NCI-H774 (cell line): ENCODE results near the gene DUSP5.

Experiments
- DNase-seq: peaks from one replicate; lab custom pipeline; 2025; lab: John Stamatoyannopoulos, UW

DUSP5 gene

GRCh38 chr10:110480387-110480786 lies 17.3 kb upstream of the DUSP5 start:
- DNase-seq = no peak

GRCh38 chr10:110481919-110482318 lies 15.8 kb upstream of the DUSP5 start:
- DNase-seq = no peak

DNA sequence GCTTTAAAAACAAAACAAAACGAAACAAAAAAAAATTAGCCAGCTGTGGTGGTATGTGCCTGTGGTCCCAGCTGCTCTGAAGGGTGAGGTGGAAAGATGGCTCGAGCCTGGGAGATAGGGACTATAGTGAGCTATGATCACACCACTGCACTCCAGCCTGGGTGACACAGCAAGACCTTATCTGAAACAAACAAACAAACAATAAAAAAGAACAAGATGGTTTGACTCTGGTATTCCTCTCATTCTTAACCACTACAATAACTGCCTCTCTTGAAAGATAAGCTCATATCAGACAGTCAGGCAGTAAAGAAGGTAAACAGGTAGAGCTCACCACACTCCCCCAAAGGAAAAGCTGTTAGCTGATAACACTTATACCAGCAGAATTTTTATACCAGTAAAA lies 14.1 kb upstream of the DUSP5 start:
- DNase-seq = no peak

- DNase-seq = no peak
Observed at GRCh38 chr10:110485541-110485940, 12.2 kb upstream of the DUSP5 start.

- DNase-seq = no peak
Observed at GRCh38 chr10:110486680-110487410, 10.9 kb upstream of the DUSP5 start.

- DNase-seq = no peak
Observed at GRCh38 chr10:110487411-110488331, 10.0 kb upstream of the DUSP5 start.

DNA sequence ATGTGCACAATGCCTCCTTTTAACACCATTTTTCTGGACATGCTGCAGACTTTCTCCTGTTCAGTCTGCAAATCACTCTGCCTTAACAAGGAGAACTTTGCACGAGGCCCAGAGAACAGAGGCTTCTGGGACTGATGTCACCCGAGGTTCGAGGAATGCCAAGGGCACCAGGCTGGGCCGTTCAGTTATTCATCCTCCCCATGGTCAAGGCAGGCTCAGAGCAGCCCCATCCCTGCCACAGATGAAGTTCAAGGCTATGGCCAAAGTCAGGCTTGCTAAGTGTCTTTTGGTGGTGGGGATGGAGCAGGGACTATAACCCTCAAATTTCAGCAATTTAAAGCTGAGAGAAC lies 9.4 kb upstream of the DUSP5 start:
- no peak for DNase-seq

GRCh38 chr10:110488940-110489339 lies 8.8 kb upstream of the DUSP5 start:
- DNase-seq = no peak

DNA sequence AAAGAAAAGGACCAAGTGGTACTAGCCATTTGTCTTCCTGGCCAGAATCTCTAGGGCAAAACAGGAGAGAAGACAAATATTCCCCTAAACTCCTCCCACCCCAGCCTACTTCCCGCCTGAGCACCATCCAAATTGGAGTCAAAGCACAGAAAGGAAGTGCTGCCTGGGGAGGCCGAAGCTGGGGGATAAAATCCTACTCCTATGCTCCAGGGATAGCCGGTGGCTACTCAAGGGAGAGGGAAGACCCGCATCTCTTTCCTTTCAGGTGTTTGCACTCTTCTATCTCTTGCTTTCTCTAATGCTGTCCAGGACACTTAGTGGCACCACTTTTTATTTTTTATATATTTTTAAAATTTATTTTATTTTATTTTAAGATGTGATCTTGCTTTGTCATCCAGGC lies 7.1 kb upstream of the DUSP5 start:
- DNase-seq = no peak

DNA sequence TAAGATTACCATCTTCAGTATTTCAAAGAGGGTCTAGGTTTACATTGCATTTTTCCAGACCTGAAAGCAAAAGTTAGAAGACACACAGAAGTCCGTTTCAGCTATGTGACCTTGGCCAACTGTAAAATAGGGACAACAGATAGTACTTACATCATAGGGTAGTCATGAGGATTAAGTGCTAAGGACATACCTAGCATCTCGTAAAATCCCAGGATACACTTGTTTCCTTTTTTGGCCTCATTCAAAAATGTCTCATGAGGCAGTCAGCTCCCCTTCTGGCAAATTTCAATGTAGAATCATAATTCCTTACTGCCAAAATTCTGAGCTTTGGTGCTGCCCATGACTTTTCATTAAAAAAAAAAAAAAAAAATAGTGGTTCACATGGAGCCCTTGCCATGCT lies 6.4 kb upstream of the DUSP5 start:
- DNase-seq = no peak

GRCh38 chr10:110492069-110492822 lies 5.5 kb upstream of the DUSP5 start:
- DNase-seq = no peak

- DNase-seq = no peak
Observed at GRCh38 chr10:110493832-110494426, 3.8 kb upstream of the DUSP5 start.

GRCh38 chr10:110494532-110494931 lies 3.2 kb upstream of the DUSP5 start:
- no peak for DNase-seq

GRCh38 chr10:110495731-110496552 lies 1.8 kb upstream of the DUSP5 start:
- no peak for DNase-seq

DNA sequence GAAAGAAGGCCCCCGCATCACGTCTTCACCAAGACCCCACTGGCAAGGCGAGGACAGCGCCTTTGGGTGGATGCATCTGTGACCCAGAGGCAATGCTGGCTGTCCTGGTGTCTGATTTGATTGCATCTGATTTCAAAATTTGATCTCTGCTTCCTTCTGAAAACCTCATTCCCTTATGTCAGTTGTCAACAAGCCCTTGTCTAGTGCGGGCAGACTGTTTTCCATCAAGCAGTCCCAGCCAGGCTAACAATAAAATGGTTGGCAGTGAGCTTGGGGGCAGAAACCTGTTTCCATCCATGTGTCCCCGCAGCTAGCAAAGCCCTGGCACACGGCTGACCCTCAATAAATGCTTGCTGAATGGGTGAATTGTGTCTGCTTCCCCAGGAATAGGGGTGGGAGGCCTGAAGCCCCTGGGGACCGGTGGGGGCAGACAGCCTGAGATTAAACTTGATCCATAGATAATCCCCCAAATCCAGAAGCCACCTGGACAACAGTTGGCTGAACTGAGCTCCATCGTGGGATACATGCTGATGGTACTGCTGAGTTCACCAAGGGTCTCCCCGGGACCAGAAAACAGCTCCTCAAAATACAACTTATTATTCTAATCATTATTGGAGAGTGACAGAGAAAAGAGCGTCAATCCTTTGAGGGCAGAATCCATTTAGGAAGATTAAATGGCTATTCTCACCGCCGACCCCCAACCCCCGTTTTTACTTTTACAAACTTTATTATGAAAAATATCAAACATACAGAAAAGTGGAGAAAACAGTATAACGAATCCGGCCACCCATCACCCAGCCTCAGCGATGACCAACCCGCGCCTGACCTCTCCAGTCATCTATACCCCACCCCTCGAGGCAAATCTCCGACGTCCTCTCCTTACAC lies 912 bp upstream of the DUSP5 start:
- DNase-seq = no peak

DNA sequence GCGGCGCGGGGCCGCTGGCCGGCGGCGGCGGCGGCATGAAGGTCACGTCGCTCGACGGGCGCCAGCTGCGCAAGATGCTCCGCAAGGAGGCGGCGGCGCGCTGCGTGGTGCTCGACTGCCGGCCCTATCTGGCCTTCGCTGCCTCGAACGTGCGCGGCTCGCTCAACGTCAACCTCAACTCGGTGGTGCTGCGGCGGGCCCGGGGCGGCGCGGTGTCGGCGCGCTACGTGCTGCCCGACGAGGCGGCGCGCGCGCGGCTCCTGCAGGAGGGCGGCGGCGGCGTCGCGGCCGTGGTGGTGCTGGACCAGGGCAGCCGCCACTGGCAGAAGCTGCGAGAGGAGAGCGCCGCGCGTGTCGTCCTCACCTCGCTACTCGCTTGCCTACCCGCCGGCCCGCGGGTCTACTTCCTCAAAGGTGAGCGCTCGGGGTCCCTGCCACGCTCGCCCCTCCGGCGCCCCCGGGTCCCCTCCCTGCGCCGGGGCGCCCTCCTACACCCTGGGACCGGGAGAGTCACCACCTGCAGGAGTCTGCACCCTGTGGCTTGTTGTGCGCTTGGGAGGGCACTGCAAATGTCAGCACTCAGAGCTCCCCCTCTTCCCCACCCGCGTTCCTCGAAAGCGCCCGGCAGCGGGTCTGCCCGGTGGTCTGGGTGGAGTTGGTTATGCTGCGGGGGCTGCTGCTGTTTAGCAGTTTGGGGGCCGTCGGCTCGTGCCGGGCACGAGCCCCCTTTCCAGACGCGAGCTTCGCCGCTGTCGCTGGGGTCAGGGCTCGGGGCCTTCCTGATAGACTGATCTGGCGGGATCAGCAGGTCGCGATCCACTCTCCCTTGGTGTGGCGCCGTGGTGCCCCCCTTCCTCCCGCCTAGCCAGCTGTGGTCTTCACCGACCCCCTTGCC lies 627 bp downstream of the DUSP5 start:
- DNase-seq = no peak

- no peak for DNase-seq
Observed at GRCh38 chr10:110498982-110499795, 1.5 kb downstream of the DUSP5 start.

- DNase-seq = no peak
Observed at GRCh38 chr10:110499796-110500514, 2.2 kb downstream of the DUSP5 start.
